GM03348 (cell line): ENCODE data around the gene TLE7.

Experiments used
- DNase-seq: peaks from one replicate; pipeline ENCODE4 v3.0.0; 2012; ENCODE audit warnings: low spot score

TLE7 gene

GRCh38 chr16:71448274-71448866 lies 6.5 kb upstream of the TLE7 start:
- no peak for DNase-seq

- DNase-seq: no peak
These were observed 1.9 kb upstream of the TLE7 start for GRCh38 chr16:71443714-71444113.

- DNase-seq: no peak
These were observed 355 bp downstream of the TLE7 start for GRCh38 chr16:71441348-71442050.

- DNase-seq: no peak
These were observed 1.0 kb downstream of the TLE7 start for GRCh38 chr16:71440669-71441347.

GRCh38 chr16:71439523-71439922 lies 2.3 kb downstream of the TLE7 start:
- DNase-seq: peak; percentile 39

- DNase-seq: no peak
These were observed 5.4 kb downstream of the TLE7 start for GRCh38 chr16:71436473-71436872.

- no peak for DNase-seq
These were observed 8.9 kb downstream of the TLE7 start for GRCh38 chr16:71432906-71433305.

- no peak for DNase-seq
These were observed 9.9 kb downstream of the TLE7 start for GRCh38 chr16:71431991-71432390.

- DNase-seq: no peak
These were observed 10.7 kb downstream of the TLE7 start for GRCh38 chr16:71431176-71431575.

GRCh38 chr16:71430744-71431143 lies 11.1 kb downstream of the TLE7 start:
- DNase-seq: no peak

- no peak for DNase-seq
These were observed 12.3 kb downstream of the TLE7 start for GRCh38 chr16:71429581-71429980.

GRCh38 chr16:71428883-71429282 lies 13.0 kb downstream of the TLE7 start:
- DNase-seq: no peak

- no peak for DNase-seq
These were observed 13.5 kb downstream of the TLE7 start for GRCh38 chr16:71428385-71428784.

- no peak for DNase-seq
These were observed 14.8 kb downstream of the TLE7 start for GRCh38 chr16:71426880-71427615.

- DNase-seq: peak; percentile 45
These were observed 15.6 kb downstream of the TLE7 start for GRCh38 chr16:71426069-71426879.

GRCh38 chr16:71425746-71426068 lies 16.1 kb downstream of the TLE7 start:
- no peak for DNase-seq

- no peak for DNase-seq
These were observed 17.2 kb downstream of the TLE7 start for GRCh38 chr16:71424626-71425025.

- DNase-seq: no peak
These were observed 18.0 kb downstream of the TLE7 start for GRCh38 chr16:71423865-71424264.

GRCh38 chr16:71423016-71423415 lies 18.8 kb downstream of the TLE7 start:
- DNase-seq: no peak

- peak; percentile 44 for DNase-seq
These were observed 19.9 kb downstream of the TLE7 start for GRCh38 chr16:71421911-71422310.

GRCh38 chr16:71414038-71414437 lies 27.8 kb downstream of the TLE7 start:
- DNase-seq: no peak

GRCh38 chr16:71413341-71413740 lies 28.5 kb downstream of the TLE7 start:
- DNase-seq: no peak
